Measurements from ENCODE around the gene ADD3.

Gene ADD3

GRCh38 chr10:110002801-110003523 is 4.8 kb upstream of the ADD3 start:
- Histone ChIP-seq H3K27ac (ENCODE audit: low read length) (no peak overlapping the region), H3K4me2 (ENCODE audit: insufficient read depth, low read length) (no peak overlapping the region), H3K9me3 (ENCODE audit: insufficient read depth, low read length, severe bottlenecking) (no peaks in the 10 kb centered on the region), H2AFZ (ENCODE audit: low read depth, low read length) (no peak overlapping the region), H3K4me1 (ENCODE audit: insufficient read depth, low read length) (peaks cover 10% of the 10 kb centered on the region), H3K36me3 (ENCODE audit: insufficient read depth, low read length) (no peaks in the 10 kb centered on the region), H4K20me1 (ENCODE audit: insufficient read depth, low read length) (no peaks in the 10 kb centered on the region), H3K9ac (ENCODE audit: low read depth, low read length) (no peak overlapping the region), H3K27me3 (ENCODE audit: insufficient read depth, low read length, poor library complexity) (peaks cover 4% of the 10 kb centered on the region), H3K79me2 (ENCODE audit: insufficient read depth, low read length) (no peaks in the 10 kb centered on the region), H3K4me3 (ENCODE audit: low read depth in 1 of 2, low read length in 2 of 2) (no peak overlapping the region)
- TF ChIP-seq EZH2 (IDR thresholded peaks at IDR 0.05; ENCODE audit: borderline replicate concordance, low read depth, low read length, severe bottlenecking) (no peak), CTCF (IDR thresholded peaks at IDR 0.05; ENCODE audit: borderline replicate concordance, extremely low read depth, low read length, poor library complexity, severe bottlenecking) (no peak)
- ATAC-seq (ENCODE audit: insufficient read depth, low read depth) (no peak), DNase-seq (no peak)

GRCh38 chr10:110003524-110003885 is 4.3 kb upstream of the ADD3 start:
- H2AFZ ChIP-seq (ENCODE audit: low read depth, low read length): no peak overlapping the region
- H3K4me3 ChIP-seq (ENCODE audit: low read depth in 1 of 2, low read length in 2 of 2): no peak overlapping the region
- H3K4me1 ChIP-seq (ENCODE audit: insufficient read depth, low read length): peaks cover 10% of the 10 kb centered on the region

GRCh38 chr10:110005719-110006118 is 2.1 kb upstream of the ADD3 start:
- peaks cover 18% of the 10 kb centered on the region; the same call in 1 of the 2 replicates for H4K20me1 ChIP-seq (ENCODE audit: insufficient read depth, low read length)
- H3K9me3 ChIP-seq (ENCODE audit: insufficient read depth, low read length, severe bottlenecking): no peaks in the 10 kb centered on the region
- no peak overlapping the region for H3K4me2 ChIP-seq (ENCODE audit: insufficient read depth, low read length)
- H3K9ac ChIP-seq (ENCODE audit: low read depth, low read length): no peak overlapping the region
- DNase-seq (no peak), ATAC-seq (ENCODE audit: insufficient read depth, low read depth) (no peak)
- no peaks in the 10 kb centered on the region for H3K36me3 ChIP-seq (ENCODE audit: insufficient read depth, low read length)
- no peak for TF ChIP-seq EZH2 (IDR thresholded peaks at IDR 0.05; ENCODE audit: borderline replicate concordance, low read depth, low read length, severe bottlenecking)
- no peak for TF ChIP-seq CTCF (IDR thresholded peaks at IDR 0.05; ENCODE audit: borderline replicate concordance, extremely low read depth, low read length, poor library complexity, severe bottlenecking)
- no peak overlapping the region for H3K27ac ChIP-seq (ENCODE audit: low read length)
- H3K79me2 ChIP-seq (ENCODE audit: insufficient read depth, low read length): peaks cover 23% of the 10 kb centered on the region
- no peak overlapping the region for H3K4me3 ChIP-seq (ENCODE audit: low read depth in 1 of 2, low read length in 2 of 2)
- peaks cover 31% of the 10 kb centered on the region for H3K4me1 ChIP-seq (ENCODE audit: insufficient read depth, low read length)
- H3K27me3 ChIP-seq (ENCODE audit: insufficient read depth, low read length, poor library complexity): peaks cover 3% of the 10 kb centered on the region
- peak overlapping the region; percentile 30; the same call in 1 of the 2 replicates for H2AFZ ChIP-seq (ENCODE audit: low read depth, low read length)

More at GRCh38 chr10:110003524-110003885, 4.3 kb upstream of the ADD3 start:
- Histone ChIP-seq H4K20me1 (ENCODE audit: insufficient read depth, low read length) (no peaks in the 10 kb centered on the region), H3K27ac (ENCODE audit: low read length) (no peak overlapping the region), H3K27me3 (ENCODE audit: insufficient read depth, low read length, poor library complexity) (peaks cover 4% of the 10 kb centered on the region), H3K36me3 (ENCODE audit: insufficient read depth, low read length) (no peaks in the 10 kb centered on the region), H3K9me3 (ENCODE audit: insufficient read depth, low read length, severe bottlenecking) (no peaks in the 10 kb centered on the region), H3K9ac (ENCODE audit: low read depth, low read length) (no peak overlapping the region), H3K79me2 (ENCODE audit: insufficient read depth, low read length) (peaks cover 2% of the 10 kb centered on the region), H3K4me2 (ENCODE audit: insufficient read depth, low read length) (no peak overlapping the region)
- no peak for DNase-seq
- ATAC-seq (ENCODE audit: insufficient read depth, low read depth): no peak
- TF ChIP-seq CTCF (IDR thresholded peaks at IDR 0.05; ENCODE audit: borderline replicate concordance, extremely low read depth, low read length, poor library complexity, severe bottlenecking) (no peak), EZH2 (IDR thresholded peaks at IDR 0.05; ENCODE audit: borderline replicate concordance, low read depth, low read length, severe bottlenecking) (no peak)

All from DND-41 (cell line).